DMS153 treated with DMSO at 0.1 percent for 48 hours (cell line): Measurements from ENCODE around the gene RAB44.
A peak's percentile ranks its signal among the peaks of the same experiment; 100 is the strongest.
"Not testable (repeated sequence)": the region's sequence is repeated elsewhere in the genome, so short reads cannot be mapped to it uniquely, and the experiment has no call there.

Source experiments
- DNase-seq: peaks from one replicate; lab custom pipeline; 2025; ENCODE audit not compliant: unreplicated experiment; lab: John Stamatoyannopoulos, UW

RAB44 gene

DNA sequence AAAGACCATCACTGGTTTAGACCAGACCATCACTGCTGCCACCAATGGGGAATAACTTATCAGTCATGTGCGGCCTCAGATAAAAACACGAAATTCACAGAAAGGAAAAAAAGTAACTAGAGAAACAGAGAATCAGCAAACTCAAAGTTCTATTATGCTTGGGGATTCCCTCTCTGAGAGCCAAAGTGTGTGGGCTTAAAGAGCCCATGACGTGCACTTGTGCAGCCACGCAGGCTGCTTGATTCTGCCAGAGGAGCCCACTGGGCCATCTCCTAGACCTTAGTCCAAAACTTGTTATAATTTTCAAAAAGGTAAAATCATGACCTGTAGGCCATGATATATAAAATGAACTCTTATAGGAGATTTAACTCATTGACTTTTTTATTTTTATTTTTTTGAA, 15.2 kb downstream of the RAB44 start:
- no peak for DNase-seq

DNA sequence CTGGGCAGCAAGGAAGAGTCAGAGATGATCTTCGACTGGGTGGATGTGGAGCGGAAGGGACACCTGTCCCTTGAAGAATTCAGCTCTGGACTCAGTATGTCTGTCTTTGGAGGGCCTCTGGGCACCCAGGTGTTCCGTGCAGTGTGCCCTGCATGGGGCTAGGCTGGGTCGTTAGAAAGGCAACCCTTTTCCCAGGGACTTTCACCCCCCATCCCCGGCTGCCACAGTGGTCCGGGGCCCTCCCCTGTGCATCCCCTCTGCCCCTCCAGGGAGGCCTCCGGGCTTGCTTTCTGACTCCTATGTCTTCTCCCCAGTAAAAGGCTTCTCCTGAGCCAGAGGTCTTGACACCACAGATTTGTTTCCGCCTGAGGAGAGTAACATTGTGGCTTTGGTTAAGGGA, 16.2 kb downstream of the RAB44 start:
- DNase-seq, result no peak

DNA sequence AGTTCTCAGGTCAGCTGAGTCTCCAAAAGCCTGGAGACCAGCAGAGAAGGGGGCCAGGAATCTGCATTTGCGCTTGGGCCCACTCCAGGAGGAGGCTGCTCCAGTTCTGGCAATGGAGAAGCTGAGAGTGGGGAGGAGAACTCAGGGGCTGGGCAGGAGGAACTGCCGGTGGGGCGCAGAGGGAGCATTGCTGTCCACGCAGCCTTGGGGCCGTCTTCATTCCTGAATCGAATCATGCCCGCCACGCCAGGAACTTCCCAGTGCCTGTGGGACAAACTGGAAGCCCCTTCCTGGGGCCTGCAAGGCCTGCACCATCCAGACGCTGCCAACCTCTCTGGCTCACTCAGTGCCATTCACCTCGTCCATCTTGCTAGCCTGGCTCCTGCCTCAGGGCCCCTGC, 16.9 kb downstream of the RAB44 start:
- no peak for DNase-seq

GRCh38 chr6:36715469-36715868, 17.8 kb downstream of the RAB44 start:
- no peak for DNase-seq

DNA sequence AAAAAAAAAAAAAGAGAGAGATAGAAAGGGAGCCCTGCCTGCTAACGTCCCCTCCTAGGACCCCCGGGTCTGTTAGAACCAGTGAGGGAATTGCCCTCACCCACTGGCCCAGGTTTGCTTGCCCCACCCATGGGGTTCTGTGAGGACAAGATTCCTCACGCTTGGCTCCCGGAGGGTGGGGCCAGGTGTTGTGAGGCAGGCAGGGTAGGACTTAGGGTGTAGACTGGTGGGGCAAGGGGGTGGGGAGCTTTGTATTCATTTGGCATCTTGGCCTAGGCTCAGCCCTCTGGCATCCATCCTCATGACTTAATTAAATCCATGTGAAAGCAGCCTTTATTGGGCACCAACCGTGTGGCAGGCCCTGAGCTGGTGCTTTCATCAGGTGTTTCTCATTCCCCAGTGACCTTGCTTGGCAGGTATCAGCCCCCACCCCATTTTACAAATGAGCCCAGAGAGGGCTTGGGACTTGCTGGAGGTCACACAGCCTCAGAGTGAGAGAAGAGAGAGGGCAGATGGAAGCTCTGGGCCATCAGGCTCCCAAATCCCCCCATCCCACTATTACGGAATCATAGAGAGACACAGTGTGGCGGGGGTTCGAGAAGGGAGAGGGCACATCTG, 19.0 kb downstream of the RAB44 start:
- no peak for DNase-seq

DNA sequence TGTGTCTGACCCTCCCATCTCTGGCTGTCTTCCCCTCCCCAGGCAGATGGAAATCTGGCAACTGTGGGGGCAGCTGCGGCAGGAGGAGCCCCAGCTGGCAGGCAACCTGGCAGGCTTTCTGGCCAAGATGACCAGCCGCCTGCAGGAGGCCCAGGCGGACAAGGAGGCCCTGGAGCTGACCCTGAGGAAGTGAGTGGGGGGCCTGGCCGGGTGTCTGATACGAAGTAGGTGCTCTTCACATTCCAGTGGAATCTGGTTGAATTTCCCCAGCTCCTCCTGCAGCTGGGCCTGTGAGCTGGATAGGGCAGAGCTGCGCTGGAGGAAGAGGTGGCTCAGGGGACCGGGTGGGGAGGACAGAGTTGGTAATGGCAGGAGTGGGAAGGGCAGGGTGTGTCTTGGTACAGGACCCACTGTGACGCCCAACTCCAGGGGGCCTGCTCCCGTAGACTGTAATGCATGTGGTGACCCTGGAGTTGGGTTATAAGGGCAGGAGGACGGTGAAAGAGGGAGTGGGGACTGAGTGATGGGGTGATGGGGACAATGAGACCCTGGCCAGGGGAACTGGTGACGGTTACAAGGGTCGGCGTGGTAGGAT, 19.7 kb downstream of the RAB44 start:
- no peak for DNase-seq

GRCh38 chr6:36717871-36718540, 20.4 kb downstream of the RAB44 start:
- no peak for DNase-seq

DNA sequence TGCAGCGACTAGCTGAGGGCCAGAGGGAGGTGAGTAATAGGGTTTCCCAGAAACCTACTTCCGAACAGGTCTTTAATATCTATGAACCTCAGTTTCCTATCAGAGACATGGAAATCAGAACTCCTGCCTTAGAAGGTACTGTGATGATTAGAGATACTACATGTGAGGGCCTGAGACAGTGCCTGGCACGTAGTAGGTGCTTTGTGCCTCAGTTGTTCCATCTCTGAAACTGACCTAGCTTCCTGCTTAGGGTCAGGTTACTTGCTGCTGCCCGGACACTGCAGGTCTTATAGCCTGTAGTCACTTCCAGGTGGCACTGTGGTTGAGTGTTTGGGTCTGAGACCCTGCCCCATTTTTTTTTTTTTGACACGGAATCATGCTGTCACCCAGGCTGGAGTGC, 20.9 kb downstream of the RAB44 start:
- no peak for DNase-seq

GRCh38 chr6:36719126-36719525, 21.5 kb downstream of the RAB44 start:
- DNase-seq, result no peak

DNA sequence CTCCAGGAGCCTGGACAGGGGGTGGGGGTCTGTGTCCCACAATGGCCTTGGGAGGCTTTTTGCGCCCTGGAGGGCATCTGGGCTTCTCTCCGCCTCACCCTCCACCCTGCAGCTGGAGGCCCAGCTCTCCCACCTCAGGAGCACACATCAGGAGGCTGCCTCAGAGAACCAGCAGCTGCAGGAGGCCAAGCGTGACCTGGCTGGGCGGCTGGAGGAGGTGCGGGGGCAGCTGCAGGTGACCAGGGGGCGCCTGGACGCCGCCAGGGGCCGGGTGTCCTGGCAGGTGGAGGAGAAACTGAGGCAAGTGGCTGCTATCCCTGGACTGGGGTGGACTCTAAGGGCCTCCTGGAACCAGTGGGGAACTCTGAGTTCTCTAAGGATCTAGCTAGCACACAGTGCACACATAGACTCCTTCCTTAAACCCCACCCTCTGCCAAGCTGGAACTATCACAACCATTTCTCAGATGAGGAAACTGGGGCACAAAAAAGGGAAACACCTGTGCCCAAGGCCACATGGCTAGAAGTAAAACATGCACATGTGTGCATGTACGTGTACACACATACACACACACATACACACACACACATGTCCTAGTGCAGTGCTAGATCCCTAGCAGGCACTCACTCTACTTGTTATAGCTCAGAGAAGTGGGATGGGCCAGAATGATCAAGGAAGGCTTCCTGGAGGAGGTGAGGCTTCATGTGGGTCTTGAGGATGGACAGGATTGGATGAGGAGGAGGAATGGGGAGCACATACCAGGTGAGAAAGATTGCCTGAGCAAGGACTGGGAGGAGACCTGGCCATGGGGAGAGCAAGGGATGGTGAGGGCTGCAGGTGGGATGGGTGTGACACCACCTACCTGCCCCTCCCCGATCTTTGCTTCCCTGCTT, 22.9 kb downstream of the RAB44 start:
- DNase-seq, result no peak

- no peak for DNase-seq
Measured at GRCh38 chr6:36721369-36722140, 23.9 kb downstream of the RAB44 start.

DNA sequence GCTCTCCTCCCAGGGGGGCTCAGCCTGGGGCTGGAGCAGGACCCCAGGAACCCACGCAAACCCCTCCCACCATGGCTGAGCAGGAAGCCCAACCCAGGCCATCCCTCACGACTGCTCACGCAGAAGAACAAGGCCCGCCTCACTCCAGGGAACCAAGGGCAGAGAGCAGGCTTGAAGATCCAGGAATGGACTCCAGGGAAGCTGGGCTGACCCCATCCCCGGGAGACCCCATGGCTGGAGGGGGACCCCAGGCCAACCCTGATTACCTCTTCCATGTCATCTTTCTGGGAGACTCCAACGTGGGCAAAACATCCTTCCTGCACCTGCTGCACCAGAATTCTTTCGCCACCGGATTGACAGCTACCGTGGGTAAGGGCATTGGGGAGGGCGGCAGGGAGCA, 24.7 kb downstream of the RAB44 start:
- no peak for DNase-seq

- DNase-seq, result no peak
Measured at GRCh38 chr6:36722879-36723278, 25.3 kb downstream of the RAB44 start.

GRCh38 chr6:36723992-36724391, 26.4 kb downstream of the RAB44 start:
- not testable (repeated sequence) for DNase-seq

GRCh38 chr6:36724514-36725390, 27.1 kb downstream of the RAB44 start:
- peak; percentile 8 for DNase-seq

DNA sequence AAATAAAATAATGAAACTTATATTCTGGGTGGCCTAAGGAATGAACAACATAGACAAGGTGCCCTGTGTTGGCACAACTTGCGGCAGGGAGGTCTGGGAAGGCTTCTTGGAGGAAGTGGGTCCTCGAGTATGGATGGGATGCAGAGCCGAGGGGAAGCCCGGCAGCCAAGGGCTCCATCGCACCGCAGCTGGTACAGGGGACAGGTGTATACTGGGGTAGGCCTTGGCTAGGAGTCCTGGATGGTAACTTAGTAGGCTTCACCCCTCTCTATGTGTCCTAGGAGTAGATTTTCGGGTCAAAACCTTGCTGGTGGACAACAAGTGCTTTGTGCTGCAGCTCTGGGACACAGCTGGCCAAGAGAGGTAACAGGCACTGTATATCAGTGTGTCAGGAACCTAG, 28.0 kb downstream of the RAB44 start:
- DNase-seq, result no peak

DNA sequence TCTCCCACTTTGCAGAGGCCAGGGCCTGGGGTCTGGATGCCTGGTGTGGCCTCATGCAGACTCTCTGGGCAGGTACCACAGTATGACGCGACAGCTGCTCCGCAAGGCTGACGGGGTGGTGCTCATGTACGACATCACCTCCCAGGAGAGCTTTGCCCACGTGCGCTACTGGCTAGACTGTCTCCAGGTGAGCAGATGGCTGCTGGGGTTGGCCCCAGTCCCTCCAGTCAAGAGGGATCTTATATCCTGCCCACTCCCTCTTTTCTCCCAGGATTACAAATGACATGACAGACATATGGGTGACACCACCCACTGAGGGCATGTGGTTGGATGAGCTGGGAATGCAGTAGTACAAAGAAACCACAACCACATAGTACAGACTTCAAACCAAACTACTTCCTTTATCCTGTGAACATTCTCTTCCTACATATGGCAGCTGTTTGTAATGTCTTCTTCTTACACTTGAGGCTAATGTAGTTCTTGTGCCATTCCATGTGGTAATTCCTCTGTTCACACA, 29.9 kb downstream of the RAB44 start:
- DNase-seq, result no peak

GRCh38 chr6:36728289-36729160, 30.9 kb downstream of the RAB44 start:
- no peak for DNase-seq

GRCh38 chr6:36729161-36729524, 31.5 kb downstream of the RAB44 start:
- no peak for DNase-seq
